Inflammatory macrophage (primary cell): ENCODE data around the gene CHST13.

Experiments
- DNase-seq, 2 donors: peaks; one replicate each; pipeline ENCODE4 v3.0.0-alpha.2; 2020 to 2022

The CHST13 gene

DNA sequence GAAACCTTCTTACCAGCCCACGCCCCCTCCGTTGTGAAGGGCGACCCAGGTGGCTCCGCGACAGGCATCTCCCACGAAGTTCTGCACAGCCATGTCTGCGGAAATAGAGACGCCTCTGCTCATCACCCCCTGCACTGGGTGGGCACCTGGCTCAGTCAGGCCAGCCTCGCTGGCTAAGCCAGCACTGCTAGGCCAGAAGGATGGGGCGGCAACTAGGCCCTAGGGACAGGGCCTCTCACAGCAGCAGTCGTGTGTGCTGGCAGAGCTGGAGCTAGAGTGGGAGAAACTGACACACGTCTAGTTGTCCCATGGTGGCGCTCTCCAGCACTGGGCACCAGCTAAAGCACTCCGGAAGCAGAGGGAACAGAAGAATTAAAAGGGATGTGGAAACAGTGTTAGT is 35.8 kb upstream of the CHST13 start:
- no peak for DNase-seq

- DNase-seq = no peak
These were observed 34.9 kb upstream of the CHST13 start for GRCh38 chr3:126488886-126489569.

- no peak for DNase-seq
These were observed 33.3 kb upstream of the CHST13 start for GRCh38 chr3:126490619-126491018.

DNA sequence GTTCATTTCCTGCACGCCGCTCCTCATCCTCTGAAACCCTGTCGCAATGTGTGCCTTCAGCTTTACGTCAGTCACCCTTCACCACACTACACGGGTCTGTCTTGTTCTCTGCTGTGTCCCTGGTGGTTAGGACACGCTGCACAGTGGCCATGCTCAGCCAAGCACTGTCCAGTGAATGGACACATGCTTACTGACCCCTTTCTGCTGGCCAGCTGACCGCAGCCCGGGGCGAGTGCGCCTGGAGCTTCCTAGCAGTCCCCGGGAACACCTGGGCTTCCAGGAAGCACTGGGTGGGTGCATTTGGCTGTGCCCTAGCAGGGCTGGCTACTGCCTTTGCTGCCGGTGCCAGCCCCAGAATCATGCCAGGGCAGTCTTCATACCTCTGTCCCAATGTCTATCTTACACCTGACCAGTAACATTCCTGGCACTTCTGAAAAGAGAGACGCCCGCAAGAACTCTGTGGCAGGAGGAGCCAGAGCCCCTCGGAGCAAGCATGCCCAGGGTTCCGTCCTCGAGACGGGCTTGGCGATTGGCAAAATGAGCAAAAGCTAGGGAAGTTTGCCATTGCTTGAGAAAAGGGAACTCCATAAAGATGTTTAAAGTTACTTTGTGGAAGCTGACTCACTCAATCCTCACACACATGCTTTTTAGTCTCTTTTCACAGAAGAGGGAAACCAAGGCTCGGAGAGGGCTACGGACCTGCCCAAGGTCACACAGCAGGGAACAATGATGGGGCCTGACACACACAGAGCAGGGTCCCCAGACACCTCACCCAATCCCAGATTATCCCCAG is 32.5 kb upstream of the CHST13 start:
- peak; percentile 6 to 32 for DNase-seq

DNA sequence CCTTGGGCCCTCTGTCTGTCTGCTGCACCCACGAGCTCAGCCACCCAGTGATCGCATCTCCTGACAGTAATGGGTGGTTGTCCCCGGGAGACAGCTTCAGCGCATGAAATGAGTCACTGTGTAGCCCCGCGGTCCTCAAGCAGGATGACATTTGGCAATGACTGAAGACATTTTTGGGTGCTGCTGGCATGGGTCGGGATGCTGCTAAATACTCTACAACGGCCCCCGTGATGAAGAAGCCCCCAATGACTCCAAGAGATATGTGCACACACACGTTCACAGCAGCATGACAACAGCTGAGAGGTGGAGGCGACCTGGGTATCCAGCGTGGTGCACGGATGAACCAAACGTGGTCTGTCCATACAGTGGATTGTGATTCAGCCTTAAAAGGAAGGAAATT is 30.9 kb upstream of the CHST13 start:
- no peak for DNase-seq

DNA sequence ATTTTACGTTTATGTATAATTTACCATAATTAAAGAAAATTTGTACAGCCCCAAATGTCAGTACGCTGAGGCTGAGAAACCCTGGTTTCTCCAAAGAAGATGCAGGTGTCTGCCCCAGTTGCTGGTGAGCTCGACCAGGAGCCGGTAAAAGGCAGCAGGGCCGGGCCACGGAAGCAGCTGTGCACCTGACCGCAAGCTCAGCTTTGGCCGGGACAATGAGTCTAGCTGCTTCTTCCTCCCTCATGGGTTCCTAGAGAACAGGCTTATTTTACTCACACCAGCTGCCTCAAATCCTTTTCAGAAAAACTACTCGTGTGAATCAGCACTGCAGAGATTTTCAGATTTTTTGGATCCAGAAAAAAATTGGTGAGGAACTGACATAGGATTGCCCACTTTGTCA is 30.2 kb upstream of the CHST13 start:
- DNase-seq = no peak

GRCh38 chr3:126494204-126494969 is 29.6 kb upstream of the CHST13 start:
- no peak for DNase-seq

DNA sequence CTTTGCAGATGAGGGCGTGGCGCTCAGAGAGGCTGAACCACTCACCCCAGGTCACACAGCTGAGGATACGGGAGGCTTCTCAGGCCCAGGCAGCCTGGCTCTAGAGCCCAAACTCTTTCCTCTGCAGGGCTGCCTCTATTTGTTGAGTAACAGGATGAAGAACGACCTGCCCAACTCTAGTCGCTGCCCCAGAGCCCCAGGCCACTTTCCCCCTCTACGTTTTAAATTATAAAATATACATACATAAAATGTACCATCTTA is 29.1 kb upstream of the CHST13 start:
- DNase-seq = no peak

- DNase-seq = no peak
These were observed 28.2 kb upstream of the CHST13 start for GRCh38 chr3:126495786-126496185.

- DNase-seq = no peak
These were observed 26.8 kb upstream of the CHST13 start for GRCh38 chr3:126496894-126497850.

- no peak for DNase-seq
These were observed 26.0 kb upstream of the CHST13 start for GRCh38 chr3:126497956-126498355.

DNA sequence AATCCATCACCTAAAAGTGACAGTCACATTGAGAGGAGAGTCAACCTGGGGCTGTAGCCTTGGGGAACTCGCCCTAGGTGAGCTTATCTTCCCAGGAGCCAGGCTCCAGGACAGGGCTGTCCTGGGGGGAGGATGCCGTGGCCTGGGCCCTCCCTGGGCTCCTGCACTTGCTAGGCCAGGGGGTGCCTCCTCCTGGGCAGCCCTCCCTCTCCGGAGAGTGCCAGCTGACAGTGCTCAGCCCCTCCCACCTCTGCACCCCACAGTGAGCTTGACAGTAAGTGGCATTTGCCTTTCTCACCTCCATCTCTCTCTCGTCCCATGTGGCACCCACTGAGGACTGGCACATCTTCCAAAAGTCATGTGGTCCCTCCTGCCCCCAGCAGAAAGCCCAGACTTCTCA is 25.5 kb upstream of the CHST13 start:
- DNase-seq = no peak

DNA sequence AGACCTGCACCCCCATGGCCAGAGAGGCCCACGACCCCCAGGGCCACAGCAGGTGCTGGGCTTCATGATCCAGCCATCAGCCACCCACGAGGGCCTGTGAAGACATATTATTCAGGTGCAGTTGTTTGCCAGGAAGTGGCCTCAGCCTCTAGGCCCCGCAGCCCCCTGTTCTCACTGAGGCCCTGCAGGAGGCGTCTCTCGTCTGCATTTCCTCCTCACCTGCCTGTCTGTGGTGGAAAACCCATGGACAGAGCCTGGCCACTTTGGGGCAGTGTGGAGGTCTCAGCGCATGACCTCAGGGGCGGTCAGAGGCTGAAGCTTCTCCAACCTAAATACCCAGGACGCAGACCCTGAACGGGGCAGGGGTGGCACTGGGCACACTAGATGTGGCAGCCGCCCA is 25.0 kb upstream of the CHST13 start:
- DNase-seq = no peak

GRCh38 chr3:126499401-126499800 is 24.6 kb upstream of the CHST13 start:
- DNase-seq = no peak

DNA sequence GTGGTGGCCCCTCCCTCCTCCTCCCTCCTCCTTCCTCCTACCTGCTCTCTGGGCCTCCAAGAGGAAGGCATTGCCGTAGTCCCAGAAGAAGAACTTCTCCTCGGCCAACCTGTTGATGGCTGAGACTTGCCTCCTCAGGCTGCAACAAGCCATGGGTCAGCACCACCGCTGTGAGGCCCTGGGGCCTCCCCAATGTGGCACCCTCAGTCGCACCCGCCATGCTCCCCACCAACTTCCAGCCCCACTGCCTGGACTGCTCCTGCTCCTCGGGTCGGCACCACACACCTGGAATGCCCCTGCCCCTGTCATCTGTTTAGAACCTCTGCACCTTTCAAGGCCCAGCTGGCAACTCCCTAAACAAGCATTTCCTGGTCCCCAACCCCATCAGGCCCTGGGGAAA is 23.9 kb upstream of the CHST13 start:
- DNase-seq = no peak

DNA sequence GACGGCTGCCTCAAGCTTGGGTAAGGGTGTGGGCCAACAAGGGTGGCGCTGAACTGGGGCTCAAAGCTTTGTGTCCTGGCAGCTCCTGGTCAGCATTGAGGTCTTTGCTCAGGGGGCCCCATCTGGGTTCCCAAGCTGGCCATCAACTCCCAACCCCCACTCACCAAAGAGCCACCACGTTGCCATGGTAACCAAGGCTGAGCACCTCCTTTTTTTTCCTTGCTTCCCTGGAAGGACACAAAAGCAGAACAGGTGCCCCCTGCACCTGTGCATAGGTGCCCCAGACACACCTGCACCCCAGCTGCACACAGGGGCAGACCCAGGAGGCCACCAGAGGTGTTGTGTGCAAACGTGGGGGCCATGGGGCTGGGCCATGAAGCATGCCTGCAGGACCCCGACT is 22.9 kb upstream of the CHST13 start:
- no peak for DNase-seq

- DNase-seq = no peak
These were observed 22.2 kb upstream of the CHST13 start for GRCh38 chr3:126501736-126502135.

GRCh38 chr3:126502656-126503055 is 21.3 kb upstream of the CHST13 start:
- no peak for DNase-seq

DNA sequence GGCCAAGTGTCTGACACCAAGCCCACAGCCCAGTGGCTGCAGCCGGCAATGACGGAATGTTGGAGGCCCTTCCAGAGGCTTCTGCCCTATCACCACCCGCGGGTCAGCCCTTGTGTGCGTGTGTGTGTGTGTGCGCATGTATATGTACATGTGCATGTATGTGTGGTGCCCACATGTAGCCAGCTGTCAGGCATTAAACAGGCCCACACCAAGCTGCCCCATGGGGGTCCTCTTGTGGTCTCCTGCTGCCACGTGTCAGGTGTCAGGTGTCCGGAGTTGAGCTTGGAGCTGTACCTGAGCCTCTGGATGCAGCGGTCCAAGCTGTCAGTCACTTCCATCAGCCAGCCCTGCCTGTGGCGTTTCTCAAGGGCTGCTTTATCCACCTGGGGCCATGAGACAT is 20.3 kb upstream of the CHST13 start:
- DNase-seq = no peak

DNA sequence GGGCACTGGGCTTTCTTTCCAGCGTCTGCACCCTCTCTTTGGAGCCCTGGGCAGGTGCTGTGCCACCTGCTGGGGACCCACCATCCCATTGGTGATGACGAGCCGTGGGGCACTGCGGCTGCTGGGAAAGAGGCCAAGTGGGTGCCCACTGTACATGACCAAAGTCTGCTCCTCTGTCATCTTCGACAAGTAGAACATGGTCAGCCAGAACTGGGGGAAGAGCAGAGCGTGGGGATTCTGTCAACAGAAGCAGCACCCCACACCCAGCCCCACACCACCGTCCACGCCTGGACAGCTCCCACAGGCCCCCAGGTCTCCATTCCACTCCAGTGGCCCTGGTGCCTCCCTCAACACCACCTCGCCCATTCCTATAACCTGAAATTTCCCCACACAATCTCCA is 16.1 kb upstream of the CHST13 start:
- DNase-seq = no peak

- no peak for DNase-seq
These were observed 15.4 kb upstream of the CHST13 start for GRCh38 chr3:126508564-126508964.

- DNase-seq = no peak
These were observed 14.2 kb upstream of the CHST13 start for GRCh38 chr3:126509597-126510307.
